Smooth muscle cell (in vitro differentiated cells): Measurements from ENCODE around the gene MED7. TPM values are rescaled to one million over a fixed set of nuclear protein-coding genes. Genes with fewer than 3 reads are reported as not detected.

Experiments
- DNase-seq: peaks from one replicate; lab custom pipeline; 2025; ENCODE audit not compliant: unreplicated experiment; lab: John Stamatoyannopoulos, UW
- H2AFZ ChIP-seq: fragments of 200-600 bp; sonication (generic); 2 replicates; pipeline ENCODE4 v1.6.0; 2016; ENCODE audit warnings: antibody characterized with exemption, low read depth, mild to moderate bottlenecking
- H3F3A ChIP-seq: fragments of 200-600 bp; sonication (generic); 2 replicates; pipeline ENCODE4 v1.6.0; 2017; ENCODE audit warnings: antibody characterized with exemption, low read depth
- H3K27ac ChIP-seq: fragments of 200-600 bp; sonication (generic); 2 replicates; pipeline ENCODE4 v1.5.1; 2016; ENCODE audit warnings: low read depth, mild to moderate bottlenecking
- H3K27me3 ChIP-seq: fragments of 200-600 bp; sonication (generic); 2 replicates; pipeline ENCODE4 v1.6.1; 2016; ENCODE audit warnings: low read depth, mild to moderate bottlenecking
- H3K36me3 ChIP-seq: fragments of 200-600 bp; sonication (generic); 2 replicates; pipeline ENCODE4 v1.5.1; 2016; ENCODE audit warnings: low read depth
- H3K4me1 ChIP-seq: fragments of 200-600 bp; sonication (generic); 2 replicates; pipeline ENCODE4 v1.5.1; 2016; ENCODE audit warnings: low read depth
- H3K4me2 ChIP-seq: fragments of 200-600 bp; sonication (generic); 2 replicates; pipeline ENCODE4 v1.6.0; 2016; ENCODE audit warnings: mild to moderate bottlenecking
- H3K4me3 ChIP-seq: fragments of 200-600 bp; sonication (generic); 2 replicates; pipeline ENCODE4 v1.5.1; 2016; ENCODE audit warnings: mild to moderate bottlenecking
- H3K79me2 ChIP-seq: fragments of 200-600 bp; sonication (generic); 2 replicates; pipeline ENCODE4 v1.6.0; 2016; ENCODE audit warnings: low read depth, mild to moderate bottlenecking
- H3K9ac ChIP-seq: fragments of 200-600 bp; sonication (generic); 2 replicates; pipeline ENCODE4 v1.6.0; 2016; ENCODE audit warnings: low read depth
- H3K9me3 ChIP-seq: fragments of 200-600 bp; sonication (generic); replicated peaks from 2 replicates; pipeline ENCODE4 v1.5.1; 2016; ENCODE audit warnings: low read depth
- H4K20me1 ChIP-seq: fragments of 200-600 bp; sonication (generic); 2 replicates; pipeline ENCODE4 v1.6.0; 2016; ENCODE audit warnings: low read depth
- CTCF ChIP-seq: fragments of 200-600 bp; sonication (generic); IDR thresholded peaks from 2 replicates; pipeline ENCODE4 v1.5.1; 2017; ENCODE audit warnings: borderline replicate concordance, mild to moderate bottlenecking, antibody characterized with exemption; ENCODE audit not compliant: insufficient read depth, poor library complexity, severe bottlenecking
- WGBS: methylation state at CpG from one replicate; pipeline ENCODE4 v1.1.7; 2016; ENCODE audit warnings: low lambda C conversion rate; 5-methylcytosine and 5-hydroxymethylcytosine counted together
- polyA plus RNA-seq: library from polyadenylated mRNA; unstranded; fragments of >200 nt; fragmentation: Nextera tagmentation; extraction: Ambion mirVana; gene quantifications from 2 replicates; pipeline ENCODE4 v1.2.1, GENCODE V29; 2016
- total RNA-seq: library from RNA; depleted of rRNA; stranded (reverse); fragments of >200 nt; gene quantifications from 2 replicates; pipeline ENCODE4 v1.2.3, GENCODE V29; 2014

MED7 gene
- total and polyA plus RNA-seq, 2 experiments from 2014 or later = 9.3 to 12.7 TPM

GRCh38 chr5:157150995-157151394, 8.3 kb upstream of the MED7 start:
- H3K27ac ChIP-seq = no peak overlapping the region
- H3K4me1 ChIP-seq = no peaks in the 10 kb centered on the region
- no peaks in the 10 kb centered on the region for H3K79me2 ChIP-seq
- no peaks in the 10 kb centered on the region for H3K9me3 ChIP-seq
- H4K20me1 ChIP-seq = no peaks in the 10 kb centered on the region
- DNase-seq = no peak
- 88% methylated on average over 3 of the region's 3 CpGs for WGBS
- H3K9ac ChIP-seq = no peak overlapping the region
- H3K27me3 ChIP-seq = no peaks in the 10 kb centered on the region
- H3K4me3 ChIP-seq = no peak overlapping the region
- no peak overlapping the region for H3K4me2 ChIP-seq
- no peak for TF ChIP-seq CTCF
- H2AFZ ChIP-seq = no peak overlapping the region
- no peaks in the 10 kb centered on the region for H3F3A ChIP-seq
- H3K36me3 ChIP-seq = no peaks in the 10 kb centered on the region

GRCh38 chr5:157148734-157149615, 6.3 kb upstream of the MED7 start:
- no peaks in the 10 kb centered on the region for H3K36me3 ChIP-seq
- H3K4me3 ChIP-seq = no peak overlapping the region
- H2AFZ ChIP-seq = no peak overlapping the region
- H3K27me3 ChIP-seq = no peaks in the 10 kb centered on the region
- no peaks in the 10 kb centered on the region for H3K79me2 ChIP-seq
- H3K4me1 ChIP-seq = no peaks in the 10 kb centered on the region
- DNase-seq = peak; percentile 1
- no peak overlapping the region for H3K9ac ChIP-seq
- no peak overlapping the region for H3K27ac ChIP-seq
- H3K4me2 ChIP-seq = no peak overlapping the region
- H3F3A ChIP-seq = no peaks in the 10 kb centered on the region
- 86% methylated on average over 14 of the region's 14 CpGs for WGBS
- peak; percentile 92 for TF ChIP-seq CTCF
- H3K9me3 ChIP-seq = no peaks in the 10 kb centered on the region
- no peaks in the 10 kb centered on the region for H4K20me1 ChIP-seq

- no peaks in the 10 kb centered on the region for H3K9me3 ChIP-seq
- peak overlapping the region; percentile 85 for H2AFZ ChIP-seq
- H3K27me3 ChIP-seq = no peaks in the 10 kb centered on the region
- DNase-seq = no peak
- H3F3A ChIP-seq = no peaks in the 10 kb centered on the region
- H4K20me1 ChIP-seq = no peaks in the 10 kb centered on the region
- peak overlapping the region; percentile 95 for H3K4me3 ChIP-seq
- H3K4me1 ChIP-seq = peaks cover 6% of the 10 kb centered on the region
- H3K36me3 ChIP-seq = no peaks in the 10 kb centered on the region
- peak overlapping the region; percentile 93 for H3K9ac ChIP-seq
- H3K27ac ChIP-seq = peak overlapping the region; percentile 59
- 52% methylated on average over 33 of the region's 33 CpGs for WGBS
- H3K79me2 ChIP-seq = peaks cover 14% of the 10 kb centered on the region
- TF ChIP-seq CTCF = no peak
- peak overlapping the region; percentile 96 for H3K4me2 ChIP-seq
Observed at GRCh38 chr5:157143127-157143971, 684 bp upstream of the MED7 start.
